Renal cortical epithelial cell (primary cell): Measurements from ENCODE around the gene ABCF3. TPM values are rescaled to one million over a fixed set of nuclear protein-coding genes. Genes with fewer than 3 reads are reported as not detected.
A peak's percentile ranks its signal among the peaks of the same experiment; 100 is the strongest.
"Not testable (repeated sequence)": the region's sequence is repeated elsewhere in the genome, so short reads cannot be mapped to it uniquely, and the experiment has no call there.

Experiments
- DNase-seq: peaks from one replicate; pipeline ENCODE4 v3.0.0-alpha.2; 2011; ENCODE audit warnings: low read depth
- total RNA-seq: library from RNA; depleted of rRNA; stranded (reverse); fragments of >200 nt; gene quantifications from 2 replicates; pipeline ENCODE4 v1.2.3, GENCODE V29; 2014

ABCF3 gene
- total RNA-seq, result 17.9 and 53.3 TPM in 2 replicates

GRCh38 chr3:184186184-184186901 is at the start of gene ABCF3:
Gene ABCF3, plus strand, starts transcription at chr3:184186199. Its CDS starts 9 bp downstream, at chr3:184186208.
- DNase-seq, result peak; percentile 23

- DNase-seq, result no peak
These were observed 45.6 kb upstream of the ABCF3 start for GRCh38 chr3:184140436-184140835.

GRCh38 chr3:184142199-184142598 is 43.8 kb upstream of the ABCF3 start:
- DNase-seq, result no peak

- no peak for DNase-seq
These were observed 42.7 kb upstream of the ABCF3 start for GRCh38 chr3:184143327-184143726.

- DNase-seq, result no peak
These were observed 41.5 kb upstream of the ABCF3 start for GRCh38 chr3:184144505-184144904.

GRCh38 chr3:184145111-184145524 is 40.9 kb upstream of the ABCF3 start:
- peak; percentile 87 for DNase-seq

- no peak for DNase-seq
These were observed 40.2 kb upstream of the ABCF3 start for GRCh38 chr3:184145751-184146270.

- DNase-seq, result no peak
These were observed 37.9 kb upstream of the ABCF3 start for GRCh38 chr3:184148076-184148475.

- DNase-seq, result no peak
These were observed 36.9 kb upstream of the ABCF3 start for GRCh38 chr3:184149123-184149522.

GRCh38 chr3:184149770-184150169 is 36.2 kb upstream of the ABCF3 start:
- not testable (repeated sequence) for DNase-seq

- DNase-seq, result peak; percentile 40
These were observed 30.9 kb upstream of the ABCF3 start, which contains the start of gene DVL3 for GRCh38 chr3:184154885-184155643. Gene DVL3, plus strand, starts transcription at chr3:184155377. Its CDS starts 259 bp downstream, at chr3:184155636.

GRCh38 chr3:184155644-184156521 is 30.1 kb upstream of the ABCF3 start:
- no peak for DNase-seq

- DNase-seq, result no peak
These were observed 29.5 kb upstream of the ABCF3 start for GRCh38 chr3:184156522-184156955.

- DNase-seq, result no peak
These were observed 28.8 kb upstream of the ABCF3 start for GRCh38 chr3:184157206-184157605.

- DNase-seq, result no peak
These were observed 27.6 kb upstream of the ABCF3 start for GRCh38 chr3:184158404-184158803.

GRCh38 chr3:184160456-184160855 is 25.5 kb upstream of the ABCF3 start:
- no peak for DNase-seq

GRCh38 chr3:184162571-184163070 is 23.4 kb upstream of the ABCF3 start:
- not testable (repeated sequence) for DNase-seq

GRCh38 chr3:184164648-184165330 is 21.2 kb upstream of the ABCF3 start:
- DNase-seq, result no peak

- DNase-seq, result no peak
These were observed 20.5 kb upstream of the ABCF3 start for GRCh38 chr3:184165543-184165942.

GRCh38 chr3:184166671-184167070 is 19.3 kb upstream of the ABCF3 start:
- DNase-seq, result no peak

GRCh38 chr3:184167786-184168185 is 18.2 kb upstream of the ABCF3 start:
- no peak for DNase-seq
